ENCODE measurements around the gene MPHOSPH9.

The MPHOSPH9 gene

GRCh38 chr12:123269896-123270213 lies 36.9 kb upstream of the MPHOSPH9 start:
- H4K8ac ChIP-seq (ENCODE audit: low read depth, low read length), result peak overlapping the region; percentile 93
- H3K23ac ChIP-seq (ENCODE audit: low read length), result no peak overlapping the region
- no peak overlapping the region for H2AFZ ChIP-seq (ENCODE audit: insufficient read depth, low read length, poor library complexity)
- H3K27ac ChIP-seq (ENCODE audit: low read depth, low read length), result peak overlapping the region; percentile 19
- peak overlapping the region; percentile 75 for H3K9ac ChIP-seq (ENCODE audit: low read length)
- H3K4me2 ChIP-seq (ENCODE audit: low read length), result peak overlapping the region; percentile 64
- peak overlapping the region; percentile 94 for H3K4ac ChIP-seq (ENCODE audit: low read depth, low read length)
- H2AK5ac ChIP-seq (ENCODE audit: low read length), result peak overlapping the region; percentile 22
- H3K79me2 ChIP-seq (ENCODE audit: control insufficient read depth, insufficient read depth, low read length, poor library complexity), result peaks cover 24% of the 10 kb centered on the region
- H2BK12ac ChIP-seq (ENCODE audit: low read length), result no peak overlapping the region
- H3K4me3 ChIP-seq (ENCODE audit: low read depth, low read length), result peak overlapping the region; percentile 95
- H3K14ac ChIP-seq (ENCODE audit: low read length), result peak overlapping the region; percentile 59
- peaks cover 1% of the 10 kb centered on the region for H3K9me3 ChIP-seq (ENCODE audit: insufficient read depth, low read depth, low read length)
- H3K27me3 ChIP-seq (ENCODE audit: insufficient read depth, low read length), result no peaks in the 10 kb centered on the region
- H4K91ac ChIP-seq (ENCODE audit: low read depth, low read length), result peak overlapping the region; percentile 96
- peaks cover 2 to 8% of the 10 kb centered on the region in 2 experiments for H3K4me1 ChIP-seq (ENCODE audit: control insufficient read depth in 1 of 2, insufficient read depth in 2 of 2, low read length in 2 of 2)
- H4K12ac ChIP-seq (ENCODE audit: low read depth, low read length), result peak overlapping the region; percentile 33
- peaks cover 22% of the 10 kb centered on the region for H3K79me1 ChIP-seq (ENCODE audit: low read length)
- peaks cover 37 to 41% of the 10 kb centered on the region in 2 experiments for H3K36me3 ChIP-seq (ENCODE audit: control insufficient read depth in 1 of 2, insufficient read depth in 2 of 2, low read length in 2 of 2)
- peak overlapping the region; percentile 57 for H2BK120ac ChIP-seq (ENCODE audit: insufficient read depth, low read length, poor library complexity)
- peak overlapping the region; percentile 20 for H3K18ac ChIP-seq (ENCODE audit: low read length)
- peak overlapping the region; percentile 3 for H2BK5ac ChIP-seq (ENCODE audit: low read depth, low read length, poor library complexity)
- WGBS (ENCODE audit: extremely low coverage, insufficient coverage, insufficient read length), result no CpG with 5 or more reads among the region's 7 CpGs
- no peak for DNase-seq

- H3K27ac ChIP-seq (ENCODE audit: low read depth, low read length), result peak overlapping the region; percentile 38
- H3K4me2 ChIP-seq (ENCODE audit: low read length), result peak overlapping the region; percentile 64
- H3K27me3 ChIP-seq (ENCODE audit: insufficient read depth, low read length), result no peaks in the 10 kb centered on the region
- no CpG with 5 or more reads among the region's 32 CpGs for WGBS (ENCODE audit: extremely low coverage, insufficient coverage, insufficient read length)
- H4K8ac ChIP-seq (ENCODE audit: low read depth, low read length), result peak overlapping the region; percentile 93
- H3K14ac ChIP-seq (ENCODE audit: low read length), result peak overlapping the region; percentile 59
- H3K79me1 ChIP-seq (ENCODE audit: low read length), result peaks cover 22% of the 10 kb centered on the region
- peaks cover 1% of the 10 kb centered on the region for H3K9me3 ChIP-seq (ENCODE audit: insufficient read depth, low read depth, low read length)
- peaks cover 41 to 46% of the 10 kb centered on the region in 2 experiments for H3K36me3 ChIP-seq (ENCODE audit: control insufficient read depth in 1 of 2, insufficient read depth in 2 of 2, low read length in 2 of 2)
- H4K12ac ChIP-seq (ENCODE audit: low read depth, low read length), result peak overlapping the region; percentile 33
- DNase-seq, result no peak
- H3K4ac ChIP-seq (ENCODE audit: low read depth, low read length), result peak overlapping the region; percentile 94
- H2BK5ac ChIP-seq (ENCODE audit: low read depth, low read length, poor library complexity), result peak overlapping the region; percentile 0
- H3K4me1 ChIP-seq (ENCODE audit: control insufficient read depth in 1 of 2, insufficient read depth in 2 of 2, low read length in 2 of 2), result peaks cover 2 to 8% of the 10 kb centered on the region in 2 experiments
- peak overlapping the region; percentile 95 for H3K4me3 ChIP-seq (ENCODE audit: low read depth, low read length)
- H2BK12ac ChIP-seq (ENCODE audit: low read length), result no peak overlapping the region
- H3K79me2 ChIP-seq (ENCODE audit: control insufficient read depth, insufficient read depth, low read length, poor library complexity), result peaks cover 24% of the 10 kb centered on the region
- peak overlapping the region; percentile 75 for H3K9ac ChIP-seq (ENCODE audit: low read length)
- H2AFZ ChIP-seq (ENCODE audit: insufficient read depth, low read length, poor library complexity), result no peak overlapping the region
- no peak overlapping the region for H2AK5ac ChIP-seq (ENCODE audit: low read length)
- H2BK120ac ChIP-seq (ENCODE audit: insufficient read depth, low read length, poor library complexity), result no peak overlapping the region
- H4K91ac ChIP-seq (ENCODE audit: low read depth, low read length), result peak overlapping the region; percentile 96
- H3K23ac ChIP-seq (ENCODE audit: low read length), result no peak overlapping the region
- no peak overlapping the region for H3K18ac ChIP-seq (ENCODE audit: low read length)
Measured at GRCh38 chr12:123269395-123269892, 36.5 kb upstream of the MPHOSPH9 start.

GRCh38 chr12:123268850-123269249 lies 35.9 kb upstream of the MPHOSPH9 start:
- Histone ChIP-seq H3K79me2 (ENCODE audit: control insufficient read depth, insufficient read depth, low read length, poor library complexity) (peaks cover 24% of the 10 kb centered on the region), H3K4me1 (ENCODE audit: control insufficient read depth in 1 of 2, insufficient read depth in 2 of 2, low read length in 2 of 2) (peaks cover 2 to 8% of the 10 kb centered on the region in 2 experiments), H2BK120ac (ENCODE audit: insufficient read depth, low read length, poor library complexity) (no peak overlapping the region), H3K9me3 (ENCODE audit: insufficient read depth, low read depth, low read length) (peaks cover 1% of the 10 kb centered on the region), H3K14ac (ENCODE audit: low read length) (peak overlapping the region; percentile 3), H3K27me3 (ENCODE audit: insufficient read depth, low read length) (no peaks in the 10 kb centered on the region), H2BK12ac (ENCODE audit: low read length) (peak overlapping the region; percentile 15), H2AFZ (ENCODE audit: insufficient read depth, low read length, poor library complexity) (no peak overlapping the region), H2AK5ac (ENCODE audit: low read length) (peak overlapping the region; percentile 2), H3K9ac (ENCODE audit: low read length) (no peak overlapping the region), H3K79me1 (ENCODE audit: low read length) (peaks cover 22% of the 10 kb centered on the region), H3K27ac (ENCODE audit: low read depth, low read length) (peak overlapping the region; percentile 38), H3K36me3 (ENCODE audit: control insufficient read depth in 1 of 2, insufficient read depth in 2 of 2, low read length in 2 of 2) (peaks cover 44 to 49% of the 10 kb centered on the region in 2 experiments), H3K4me3 (ENCODE audit: low read depth, low read length) (no peak overlapping the region), H3K4ac (ENCODE audit: low read depth, low read length) (peak overlapping the region; percentile 54), H3K18ac (ENCODE audit: low read length) (peak overlapping the region; percentile 6), H4K91ac (ENCODE audit: low read depth, low read length) (peak overlapping the region; percentile 11), H2BK5ac (ENCODE audit: low read depth, low read length, poor library complexity) (peak overlapping the region; percentile 0), H3K23ac (ENCODE audit: low read length) (no peak overlapping the region), H3K4me2 (ENCODE audit: low read length) (peak overlapping the region; percentile 39), H4K12ac (ENCODE audit: low read depth, low read length) (peak overlapping the region; percentile 20), H4K8ac (ENCODE audit: low read depth, low read length) (peak overlapping the region; percentile 1)
- no peak for DNase-seq
- no CpG with 5 or more reads among the region's 13 CpGs for WGBS (ENCODE audit: extremely low coverage, insufficient coverage, insufficient read length)

GRCh38 chr12:123267991-123268843 lies 35.3 kb upstream of the MPHOSPH9 start:
- Histone ChIP-seq H2BK12ac (ENCODE audit: low read length) (no peak overlapping the region), H3K14ac (ENCODE audit: low read length) (peak overlapping the region; percentile 3), H4K12ac (ENCODE audit: low read depth, low read length) (no peak overlapping the region), H4K91ac (ENCODE audit: low read depth, low read length) (no peak overlapping the region), H3K9me3 (ENCODE audit: insufficient read depth, low read depth, low read length) (peaks cover 1% of the 10 kb centered on the region), H3K79me1 (ENCODE audit: low read length) (peaks cover 22% of the 10 kb centered on the region), H2BK5ac (ENCODE audit: low read depth, low read length, poor library complexity) (no peak overlapping the region), H3K23ac (ENCODE audit: low read length) (no peak overlapping the region), H3K4me2 (ENCODE audit: low read length) (no peak overlapping the region), H3K36me3 (ENCODE audit: control insufficient read depth in 1 of 2, insufficient read depth in 2 of 2, low read length in 2 of 2) (peaks cover 51 to 55% of the 10 kb centered on the region in 2 experiments), H3K4me1 (ENCODE audit: control insufficient read depth in 1 of 2, insufficient read depth in 2 of 2, low read length in 2 of 2) (peaks cover 2 to 8% of the 10 kb centered on the region in 2 experiments), H2AK5ac (ENCODE audit: low read length) (no peak overlapping the region), H3K79me2 (ENCODE audit: control insufficient read depth, insufficient read depth, low read length, poor library complexity) (peaks cover 24% of the 10 kb centered on the region), H3K27me3 (ENCODE audit: insufficient read depth, low read length) (no peaks in the 10 kb centered on the region), H3K4ac (ENCODE audit: low read depth, low read length) (peak overlapping the region; percentile 61), H3K18ac (ENCODE audit: low read length) (peak overlapping the region; percentile 6), H3K4me3 (ENCODE audit: low read depth, low read length) (no peak overlapping the region), H3K9ac (ENCODE audit: low read length) (no peak overlapping the region), H2AFZ (ENCODE audit: insufficient read depth, low read length, poor library complexity) (no peak overlapping the region), H4K8ac (ENCODE audit: low read depth, low read length) (no peak overlapping the region), H3K27ac (ENCODE audit: low read depth, low read length) (no peak overlapping the region), H2BK120ac (ENCODE audit: insufficient read depth, low read length, poor library complexity) (no peak overlapping the region)
- WGBS (ENCODE audit: extremely low coverage, insufficient coverage, insufficient read length), result no CpG with 5 or more reads among the region's 36 CpGs
- DNase-seq, result no peak
